ENCODE data around the gene BORCS6. TPM values are rescaled to one million over a fixed set of nuclear protein-coding genes. Genes with fewer than 3 reads are reported as not detected.

The BORCS6 gene
- total and polyA plus RNA-seq, 9 of the 15 experiments (the other 6 are each of a cell fraction or from before 2014, with no cell fraction given): 0.01 to 7.4 (median 2.3) TPM

GRCh38 chr17:8175795-8176196 lies 14.2 kb downstream of the BORCS6 start (continued):
- TF ChIP-seq, protein P1, sequence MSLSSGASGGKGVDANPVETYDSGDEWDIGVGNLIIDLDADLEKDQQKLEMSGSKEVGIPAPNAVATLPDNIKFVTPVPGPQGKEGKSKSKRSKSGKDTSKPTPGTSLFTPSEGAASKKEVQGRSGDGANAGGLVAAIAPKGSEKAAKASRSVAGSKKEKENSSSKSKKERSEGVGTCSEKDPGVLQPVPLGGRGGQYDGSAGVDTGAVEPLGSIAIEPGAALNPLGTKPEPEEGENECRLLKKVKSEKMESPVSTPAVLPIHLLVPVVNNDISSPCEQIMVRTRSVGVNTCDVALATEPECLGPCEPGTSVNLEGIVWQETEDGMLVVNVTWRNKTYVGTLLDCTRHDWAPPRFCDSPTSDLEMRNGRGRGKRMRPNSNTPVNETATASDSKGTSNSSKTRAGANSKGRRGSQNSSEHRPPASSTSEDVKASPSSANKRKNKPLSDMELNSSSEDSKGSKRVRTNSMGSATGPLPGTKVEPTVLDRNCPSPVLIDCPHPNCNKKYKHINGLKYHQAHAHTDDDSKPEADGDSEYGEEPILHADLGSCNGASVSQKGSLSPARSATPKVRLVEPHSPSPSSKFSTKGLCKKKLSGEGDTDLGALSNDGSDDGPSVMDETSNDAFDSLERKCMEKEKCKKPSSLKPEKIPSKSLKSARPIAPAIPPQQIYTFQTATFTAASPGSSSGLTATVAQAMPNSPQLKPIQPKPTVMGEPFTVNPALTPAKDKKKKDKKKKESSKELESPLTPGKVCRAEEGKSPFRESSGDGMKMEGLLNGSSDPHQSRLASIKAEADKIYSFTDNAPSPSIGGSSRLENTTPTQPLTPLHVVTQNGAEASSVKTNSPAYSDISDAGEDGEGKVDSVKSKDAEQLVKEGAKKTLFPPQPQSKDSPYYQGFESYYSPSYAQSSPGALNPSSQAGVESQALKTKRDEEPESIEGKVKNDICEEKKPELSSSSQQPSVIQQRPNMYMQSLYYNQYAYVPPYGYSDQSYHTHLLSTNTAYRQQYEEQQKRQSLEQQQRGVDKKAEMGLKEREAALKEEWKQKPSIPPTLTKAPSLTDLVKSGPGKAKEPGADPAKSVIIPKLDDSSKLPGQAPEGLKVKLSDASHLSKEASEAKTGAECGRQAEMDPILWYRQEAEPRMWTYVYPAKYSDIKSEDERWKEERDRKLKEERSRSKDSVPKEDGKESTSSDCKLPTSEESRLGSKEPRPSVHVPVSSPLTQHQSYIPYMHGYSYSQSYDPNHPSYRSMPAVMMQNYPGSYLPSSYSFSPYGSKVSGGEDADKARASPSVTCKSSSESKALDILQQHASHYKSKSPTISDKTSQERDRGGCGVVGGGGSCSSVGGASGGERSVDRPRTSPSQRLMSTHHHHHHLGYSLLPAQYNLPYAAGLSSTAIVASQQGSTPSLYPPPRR (CRISPR knock-in tag; IDR thresholded peaks at IDR 0.05; ENCODE audit: borderline replicate concordance): 0 out of 2 replicates have a peak, but pooled peaks have one; percentile 19
- TF ChIP-seq DPF2 (IDR thresholded peaks at IDR 0.05) (no peak), HDAC1 (IDR thresholded peaks at IDR 0.05) (peak in 1 of 2 experiments; percentile 33; a peak in 1 of 4 replicates), ATF7 (IDR thresholded peaks at IDR 0.05) (peak; percentile 17; the same call in 1 of the 2 replicates), L3MBTL2 (IDR thresholded peaks at IDR 0.05) (no peak), ZFX (CRISPR knock-in tag; IDR thresholded peaks at IDR 0.05) (peak; percentile 12; the same call in 1 of the 2 replicates), CBFB (CRISPR knock-in tag; IDR thresholded peaks at IDR 0.05) (peak; percentile 37; the same call in 1 of the 2 replicates), PYGO2 (tag; IDR thresholded peaks at IDR 0.05) (no peak), ETV5 (CRISPR knock-in tag; IDR thresholded peaks at IDR 0.05; ENCODE audit: low read depth) (0 out of 2 replicates have a peak, but pooled peaks have one; percentile 40), SAP30 (IDR thresholded peaks at IDR 0.05; ENCODE audit: borderline replicate concordance, insufficient read depth, low read depth, low read length, poor library complexity, severe bottlenecking) (peak; percentile 49), SPI1 (IDR thresholded peaks at IDR 0.05; ENCODE audit: borderline replicate concordance, low read depth, low read length) (peak; percentile 75)
